ENCODE measurements around the gene MAML3.
A peak's percentile ranks its signal among the peaks of the same experiment; 100 is the strongest.

Gene MAML3

DNA sequence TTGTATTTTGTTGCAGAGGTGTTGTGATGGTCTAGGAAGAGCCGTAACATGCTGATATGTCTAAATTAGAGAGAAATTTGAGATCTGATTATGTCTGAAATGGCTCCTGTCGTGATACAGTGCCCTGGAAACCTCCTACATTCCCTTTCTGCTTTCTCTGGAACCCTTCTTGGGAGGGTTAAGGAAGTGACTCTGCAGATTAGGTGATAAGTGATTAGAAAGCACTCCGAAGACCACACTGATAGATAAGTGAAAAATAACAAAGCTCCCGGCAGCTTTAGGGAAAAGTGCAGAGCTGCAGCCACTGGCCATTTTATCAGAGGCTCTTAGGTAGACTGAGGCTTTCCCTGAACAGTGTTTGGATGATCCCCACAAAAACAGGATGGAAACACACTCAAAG is 377.7 kb downstream of the MAML3 start:
- no peak for DNase-seq (ENCODE audit: low read depth)
- TF ChIP-seq, protein P1, sequence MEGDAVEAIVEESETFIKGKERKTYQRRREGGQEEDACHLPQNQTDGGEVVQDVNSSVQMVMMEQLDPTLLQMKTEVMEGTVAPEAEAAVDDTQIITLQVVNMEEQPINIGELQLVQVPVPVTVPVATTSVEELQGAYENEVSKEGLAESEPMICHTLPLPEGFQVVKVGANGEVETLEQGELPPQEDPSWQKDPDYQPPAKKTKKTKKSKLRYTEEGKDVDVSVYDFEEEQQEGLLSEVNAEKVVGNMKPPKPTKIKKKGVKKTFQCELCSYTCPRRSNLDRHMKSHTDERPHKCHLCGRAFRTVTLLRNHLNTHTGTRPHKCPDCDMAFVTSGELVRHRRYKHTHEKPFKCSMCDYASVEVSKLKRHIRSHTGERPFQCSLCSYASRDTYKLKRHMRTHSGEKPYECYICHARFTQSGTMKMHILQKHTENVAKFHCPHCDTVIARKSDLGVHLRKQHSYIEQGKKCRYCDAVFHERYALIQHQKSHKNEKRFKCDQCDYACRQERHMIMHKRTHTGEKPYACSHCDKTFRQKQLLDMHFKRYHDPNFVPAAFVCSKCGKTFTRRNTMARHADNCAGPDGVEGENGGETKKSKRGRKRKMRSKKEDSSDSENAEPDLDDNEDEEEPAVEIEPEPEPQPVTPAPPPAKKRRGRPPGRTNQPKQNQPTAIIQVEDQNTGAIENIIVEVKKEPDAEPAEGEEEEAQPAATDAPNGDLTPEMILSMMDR (IDR thresholded peaks at IDR 0.05; ENCODE audit: control insufficient read depth, insufficient read depth, low read depth, low read length, missing control alignments): no peak
- H3K4me3 ChIP-seq (ENCODE audit: control insufficient read depth, low read depth, low read length): no peak overlapping the region

DNA sequence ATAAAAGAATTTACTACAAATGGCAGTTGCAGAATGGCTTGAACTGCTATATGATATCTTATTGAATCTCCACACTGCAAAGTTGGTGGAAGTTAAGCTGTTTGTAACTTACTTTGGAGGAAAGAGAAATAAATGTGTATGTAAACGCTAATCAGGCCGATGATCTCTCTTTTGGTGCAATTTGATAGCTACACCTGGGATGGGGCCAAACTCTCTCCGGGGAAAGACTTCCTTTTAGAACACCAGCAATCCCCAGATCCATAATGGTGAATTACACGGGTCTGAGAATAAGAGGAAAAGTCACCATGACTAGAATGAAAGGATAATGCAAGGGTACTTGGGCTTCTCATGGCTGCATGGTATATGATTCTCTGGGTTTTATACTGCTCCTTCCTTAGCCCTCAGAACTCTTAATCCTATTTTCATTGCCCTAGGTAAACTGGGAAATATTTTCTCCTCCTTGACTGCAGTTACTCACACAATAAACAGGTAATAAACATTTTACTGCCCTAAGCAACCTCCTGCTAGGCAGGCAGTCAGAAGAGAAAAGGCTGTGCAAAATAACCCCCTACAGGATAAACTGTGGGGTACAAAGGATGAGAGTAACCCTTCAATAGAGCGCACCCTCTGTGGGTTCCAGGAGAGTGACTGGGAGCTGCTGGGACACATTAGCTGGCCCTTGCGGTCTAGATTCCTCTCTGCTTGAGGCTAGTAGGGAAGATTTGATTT is 379.1 kb downstream of the MAML3 start:
- no peak overlapping the region for H3K4me3 ChIP-seq (ENCODE audit: control insufficient read depth, low read depth, low read length)
- TF ChIP-seq, protein P1 (IDR thresholded peaks at IDR 0.05; ENCODE audit: control insufficient read depth, insufficient read depth, low read depth, low read length, missing control alignments): no peak
- DNase-seq (ENCODE audit: low read depth): no peak

DNA sequence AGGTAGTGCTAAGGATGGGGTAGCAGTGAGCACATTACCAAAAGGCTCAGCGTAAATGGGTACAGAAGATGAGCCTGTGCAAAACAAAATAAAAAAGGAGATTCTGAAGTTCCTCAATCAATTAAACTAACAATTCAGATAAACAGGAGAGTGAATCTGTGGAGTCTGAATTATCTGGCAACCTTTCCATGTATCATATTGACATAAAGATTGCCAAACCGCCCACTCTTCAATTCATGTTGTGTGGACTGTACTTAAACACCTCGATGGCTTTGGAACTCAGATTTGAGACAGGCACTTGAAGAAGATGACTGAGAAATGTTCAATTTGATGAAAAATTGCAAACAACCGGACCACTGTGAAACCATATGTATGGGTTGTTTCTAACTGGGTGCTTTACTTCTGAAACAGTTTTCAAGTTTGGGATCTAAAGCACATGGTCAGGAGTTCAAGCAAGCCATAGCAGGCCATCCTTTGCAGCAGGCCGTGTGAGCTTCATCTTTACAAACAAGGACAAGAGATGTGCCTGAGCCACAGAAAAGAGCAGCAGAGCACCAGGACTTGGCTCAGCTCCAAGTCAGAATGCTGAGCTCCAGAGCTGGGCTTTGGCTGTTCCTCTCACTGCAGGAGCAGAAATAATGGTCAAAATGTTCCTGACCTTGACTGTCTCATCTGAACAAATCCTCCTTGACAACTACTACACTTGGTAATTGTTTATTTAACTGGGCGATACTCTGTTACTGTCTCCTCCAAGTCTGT is 380.2 kb downstream of the MAML3 start:
- DNase-seq (ENCODE audit: low read depth): no peak
- no peak overlapping the region for H3K4me3 ChIP-seq (ENCODE audit: control insufficient read depth, low read depth, low read length)
- TF ChIP-seq, protein P1 (IDR thresholded peaks at IDR 0.05; ENCODE audit: control insufficient read depth, insufficient read depth, low read depth, low read length, missing control alignments): no peak

DNA sequence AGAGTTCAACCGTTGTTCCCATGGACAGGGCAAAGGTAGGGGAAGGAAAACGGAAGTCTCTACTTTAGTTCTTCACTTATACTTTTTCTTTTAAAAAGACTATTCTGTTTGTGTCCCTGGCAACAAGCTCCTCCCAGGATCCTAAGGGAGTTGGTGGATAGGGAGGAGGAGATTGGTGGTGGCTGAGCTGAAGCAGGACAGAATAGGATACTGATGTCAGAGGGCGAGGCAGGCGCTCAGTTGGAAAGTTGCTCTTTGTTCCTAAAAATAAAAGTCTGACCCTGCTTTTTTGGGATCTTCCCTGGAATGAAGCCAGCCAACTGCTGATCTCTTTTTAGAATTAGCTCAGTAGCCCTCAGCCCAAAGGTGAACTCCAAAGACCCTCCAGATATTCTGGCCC is 383.6 kb downstream of the MAML3 start:
- H3K4me3 ChIP-seq (ENCODE audit: control insufficient read depth, low read depth, low read length): no peak overlapping the region
- no peak for DNase-seq (ENCODE audit: low read depth)
- TF ChIP-seq, protein P1 (IDR thresholded peaks at IDR 0.05; ENCODE audit: control insufficient read depth, insufficient read depth, low read depth, low read length, missing control alignments): no peak

DNA sequence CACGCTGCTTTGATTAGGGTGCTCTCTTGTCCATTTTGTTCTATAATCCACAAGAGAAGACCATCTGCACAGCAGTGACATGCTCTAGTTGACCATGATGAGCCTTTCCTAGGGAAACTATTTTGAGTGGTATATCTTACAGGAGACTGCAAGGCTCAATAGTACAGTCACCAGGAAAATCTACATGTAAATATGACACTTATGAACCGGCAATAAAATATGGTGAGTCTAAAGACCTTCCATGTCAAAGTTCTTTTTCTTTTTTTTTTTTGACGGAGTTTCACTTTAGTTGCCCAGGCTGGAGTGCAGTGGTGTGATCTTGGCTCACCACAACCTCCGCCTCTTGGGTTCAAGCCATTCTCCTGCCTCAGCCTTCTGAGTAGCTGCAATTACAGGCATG is 384.6 kb downstream of the MAML3 start:
- TF ChIP-seq, protein P1 (IDR thresholded peaks at IDR 0.05; ENCODE audit: control insufficient read depth, insufficient read depth, low read depth, low read length, missing control alignments): no peak
- no peak overlapping the region for H3K4me3 ChIP-seq (ENCODE audit: control insufficient read depth, low read depth, low read length)
- no peak for DNase-seq (ENCODE audit: low read depth)

DNA sequence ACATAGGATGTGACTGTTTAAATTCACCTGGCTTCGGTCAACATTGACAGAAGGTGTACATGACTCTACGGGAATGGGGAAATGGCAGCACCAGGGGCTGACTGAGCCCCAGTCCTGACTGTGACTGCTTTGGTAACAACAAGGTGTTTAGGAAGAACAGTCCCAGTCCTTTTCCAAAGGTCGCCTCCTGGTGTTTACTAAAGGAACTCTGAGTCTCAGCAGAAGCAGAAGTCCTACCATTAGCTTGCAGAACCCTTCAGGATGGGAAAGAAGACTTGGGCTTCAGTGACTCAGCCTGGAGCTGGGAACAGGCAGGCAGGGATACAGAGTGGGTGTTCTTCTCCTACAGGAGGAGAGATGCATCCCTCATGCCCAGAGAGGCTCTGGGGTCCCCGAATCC is 385.1 kb downstream of the MAML3 start:
- no peak overlapping the region for H3K4me3 ChIP-seq (ENCODE audit: control insufficient read depth, low read depth, low read length)
- DNase-seq (ENCODE audit: low read depth): no peak

More for the DNA sequence above, 385.1 kb downstream of the MAML3 start:
- TF ChIP-seq, protein P1 (IDR thresholded peaks at IDR 0.05; ENCODE audit: control insufficient read depth, insufficient read depth, low read depth, low read length, missing control alignments): peak; percentile 26

Measured in AG09309 (cell line).